NT2/D1 (cell line): ENCODE data around the gene GNG13.

Source experiments
- SUZ12 ChIP-seq: IDR thresholded peaks from 2 replicates; pipeline ENCODE4 v1.6.1; 2011; ENCODE audit not compliant: insufficient read length, insufficient read depth; ENCODE audit errors: extremely low read depth
- YY1 ChIP-seq: IDR thresholded peaks from 2 replicates; pipeline ENCODE4 v1.6.1; 2011; ENCODE audit not compliant: insufficient read length, insufficient read depth
- ZNF274 ChIP-seq: IDR thresholded peaks from 2 replicates; pipeline ENCODE4 v1.6.1; 2011; ENCODE audit warnings: mild to moderate bottlenecking, low read depth, low read length

DNA sequence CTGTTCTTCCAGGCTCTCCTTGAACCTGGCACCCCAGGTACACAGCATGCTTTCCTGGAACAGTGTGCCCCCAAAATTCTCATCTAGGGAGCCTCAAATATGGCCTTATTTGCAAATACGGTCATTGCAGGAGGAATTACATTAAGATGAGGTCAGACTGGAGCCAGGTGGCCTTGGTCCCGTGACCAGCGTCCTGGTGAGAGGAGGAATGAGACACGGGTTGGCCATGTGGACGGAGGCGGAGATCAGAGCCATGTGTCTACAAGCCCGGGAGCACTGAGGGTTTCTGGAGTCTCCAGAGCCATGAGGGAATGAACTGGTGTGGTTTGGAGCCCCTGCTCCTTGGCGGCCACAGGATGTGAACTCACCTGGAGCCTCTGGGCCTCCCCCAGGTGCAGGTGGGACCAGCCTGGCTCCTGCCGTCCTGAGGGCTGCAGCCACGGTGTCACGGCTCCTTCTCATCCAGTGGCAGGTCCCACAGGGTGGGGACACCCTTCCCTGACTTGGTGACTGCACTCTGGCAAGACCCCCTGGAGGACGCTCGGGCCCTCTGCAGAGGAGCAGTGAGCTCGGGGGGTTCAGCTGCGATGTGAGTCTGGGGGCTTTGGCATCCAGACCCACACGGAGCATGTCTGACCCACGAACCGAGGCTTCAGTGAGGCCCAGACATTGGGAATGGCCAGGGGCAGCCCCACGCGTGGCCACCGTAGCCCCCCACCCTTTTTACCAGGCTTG is 21.8 kb upstream of the GNG13 start:
- no peak for TF ChIP-seq YY1
- no peak for TF ChIP-seq SUZ12
- no peak for TF ChIP-seq ZNF274
